ENCODE measurements around the gene NT5E.

NT5E gene

DNA sequence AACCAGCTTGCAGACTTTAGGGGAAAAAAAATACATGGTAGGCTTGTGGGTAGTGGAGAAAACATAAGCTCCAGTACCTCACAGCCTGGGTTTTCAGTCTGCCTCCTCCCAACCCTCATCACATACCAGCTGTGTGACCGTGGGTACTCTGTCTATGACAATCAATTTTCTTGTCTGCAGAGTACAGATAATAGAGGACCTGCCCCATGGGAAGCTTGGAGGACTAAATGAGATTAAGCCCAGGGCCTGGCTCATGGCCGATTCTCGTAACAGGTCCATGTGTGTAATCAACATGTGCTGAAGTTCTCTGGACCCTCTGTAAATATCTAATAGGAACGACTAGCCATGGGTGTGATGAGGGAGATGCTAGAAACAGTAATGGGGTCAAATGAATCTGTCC is 34.0 kb downstream of the NT5E start:
- no peak overlapping the region for H3K9ac ChIP-seq (ENCODE audit: low read length)
- no peak overlapping the region for H3K4me2 ChIP-seq (ENCODE audit: low read depth, low read length)
- no peaks in the 10 kb centered on the region for H3K36me3 ChIP-seq (replicated peaks; ENCODE audit: insufficient read depth, low read length)
- no peaks in the 10 kb centered on the region for H3K27me3 ChIP-seq (replicated peaks; ENCODE audit: insufficient read depth, low read length)
- no peaks in the 10 kb centered on the region for H3K79me2 ChIP-seq (ENCODE audit: low read length)
- no peaks in the 10 kb centered on the region for H3F3A ChIP-seq (ENCODE audit: insufficient read depth, low read length)
- H3K4me3 ChIP-seq (ENCODE audit: low read length), result no peak overlapping the region
- H3K9me3 ChIP-seq (replicated peaks; ENCODE audit: insufficient read depth, low read length), result no peaks in the 10 kb centered on the region
- no peaks in the 10 kb centered on the region for H3K4me1 ChIP-seq (ENCODE audit: low read length)
- no peak overlapping the region for H2AFZ ChIP-seq (ENCODE audit: low read length)
- no peak overlapping the region for H3K27ac ChIP-seq (ENCODE audit: low read length)
- no peak for TF ChIP-seq EZH2 (optimal IDR thresholded peaks at IDR 0.05; ENCODE audit: low read depth, low read length)
- TF ChIP-seq, protein P1, sequence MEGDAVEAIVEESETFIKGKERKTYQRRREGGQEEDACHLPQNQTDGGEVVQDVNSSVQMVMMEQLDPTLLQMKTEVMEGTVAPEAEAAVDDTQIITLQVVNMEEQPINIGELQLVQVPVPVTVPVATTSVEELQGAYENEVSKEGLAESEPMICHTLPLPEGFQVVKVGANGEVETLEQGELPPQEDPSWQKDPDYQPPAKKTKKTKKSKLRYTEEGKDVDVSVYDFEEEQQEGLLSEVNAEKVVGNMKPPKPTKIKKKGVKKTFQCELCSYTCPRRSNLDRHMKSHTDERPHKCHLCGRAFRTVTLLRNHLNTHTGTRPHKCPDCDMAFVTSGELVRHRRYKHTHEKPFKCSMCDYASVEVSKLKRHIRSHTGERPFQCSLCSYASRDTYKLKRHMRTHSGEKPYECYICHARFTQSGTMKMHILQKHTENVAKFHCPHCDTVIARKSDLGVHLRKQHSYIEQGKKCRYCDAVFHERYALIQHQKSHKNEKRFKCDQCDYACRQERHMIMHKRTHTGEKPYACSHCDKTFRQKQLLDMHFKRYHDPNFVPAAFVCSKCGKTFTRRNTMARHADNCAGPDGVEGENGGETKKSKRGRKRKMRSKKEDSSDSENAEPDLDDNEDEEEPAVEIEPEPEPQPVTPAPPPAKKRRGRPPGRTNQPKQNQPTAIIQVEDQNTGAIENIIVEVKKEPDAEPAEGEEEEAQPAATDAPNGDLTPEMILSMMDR (IDR thresholded peaks at IDR 0.05; ENCODE audit: low read length), result no peak
- H4K20me1 ChIP-seq (ENCODE audit: insufficient read depth, low read length), result no peaks in the 10 kb centered on the region
- H3K9me2 ChIP-seq (replicated peaks; ENCODE audit: insufficient read depth, low read length), result no peaks in the 10 kb centered on the region
- DNase-seq, result no peak

DNA sequence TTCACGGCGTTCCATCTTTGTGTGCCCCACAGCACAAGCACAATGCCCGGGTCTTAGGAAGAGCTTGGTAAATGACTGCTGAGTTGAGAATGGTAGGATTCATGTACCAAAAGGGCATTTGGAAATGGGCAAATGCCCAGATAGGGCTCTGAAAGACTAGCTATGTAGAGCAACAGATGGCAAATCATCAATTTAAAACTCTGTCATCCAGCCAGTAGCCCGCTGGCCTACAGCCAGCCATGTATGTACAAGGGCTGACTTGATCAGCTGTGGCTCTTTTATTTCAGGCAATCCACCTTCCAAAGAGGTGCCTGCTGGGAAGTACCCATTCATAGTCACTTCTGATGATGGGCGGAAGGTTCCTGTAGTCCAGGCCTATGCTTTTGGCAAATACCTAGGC is 35.1 kb downstream of the NT5E start:
- Histone ChIP-seq H3K27ac (ENCODE audit: low read length) (no peak overlapping the region), H3K36me3 (replicated peaks; ENCODE audit: insufficient read depth, low read length) (no peaks in the 10 kb centered on the region), H3K4me2 (ENCODE audit: low read depth, low read length) (no peak overlapping the region), H3F3A (ENCODE audit: insufficient read depth, low read length) (no peaks in the 10 kb centered on the region), H2AFZ (ENCODE audit: low read length) (no peak overlapping the region), H3K79me2 (ENCODE audit: low read length) (no peaks in the 10 kb centered on the region), H4K20me1 (ENCODE audit: insufficient read depth, low read length) (no peaks in the 10 kb centered on the region), H3K9me2 (replicated peaks; ENCODE audit: insufficient read depth, low read length) (no peaks in the 10 kb centered on the region), H3K9ac (ENCODE audit: low read length) (no peak overlapping the region), H3K27me3 (replicated peaks; ENCODE audit: insufficient read depth, low read length) (no peaks in the 10 kb centered on the region), H3K4me3 (ENCODE audit: low read length) (no peak overlapping the region), H3K9me3 (replicated peaks; ENCODE audit: insufficient read depth, low read length) (no peaks in the 10 kb centered on the region), H3K4me1 (ENCODE audit: low read length) (no peaks in the 10 kb centered on the region)
- DNase-seq, result no peak
- TF ChIP-seq EZH2 (optimal IDR thresholded peaks at IDR 0.05; ENCODE audit: low read depth, low read length), result no peak
- no peak for TF ChIP-seq EZH2phosphoT487 (IDR thresholded peaks at IDR 0.05; ENCODE audit: low read length)
- TF ChIP-seq, protein P1 (IDR thresholded peaks at IDR 0.05; ENCODE audit: low read length), result no peak

DNA sequence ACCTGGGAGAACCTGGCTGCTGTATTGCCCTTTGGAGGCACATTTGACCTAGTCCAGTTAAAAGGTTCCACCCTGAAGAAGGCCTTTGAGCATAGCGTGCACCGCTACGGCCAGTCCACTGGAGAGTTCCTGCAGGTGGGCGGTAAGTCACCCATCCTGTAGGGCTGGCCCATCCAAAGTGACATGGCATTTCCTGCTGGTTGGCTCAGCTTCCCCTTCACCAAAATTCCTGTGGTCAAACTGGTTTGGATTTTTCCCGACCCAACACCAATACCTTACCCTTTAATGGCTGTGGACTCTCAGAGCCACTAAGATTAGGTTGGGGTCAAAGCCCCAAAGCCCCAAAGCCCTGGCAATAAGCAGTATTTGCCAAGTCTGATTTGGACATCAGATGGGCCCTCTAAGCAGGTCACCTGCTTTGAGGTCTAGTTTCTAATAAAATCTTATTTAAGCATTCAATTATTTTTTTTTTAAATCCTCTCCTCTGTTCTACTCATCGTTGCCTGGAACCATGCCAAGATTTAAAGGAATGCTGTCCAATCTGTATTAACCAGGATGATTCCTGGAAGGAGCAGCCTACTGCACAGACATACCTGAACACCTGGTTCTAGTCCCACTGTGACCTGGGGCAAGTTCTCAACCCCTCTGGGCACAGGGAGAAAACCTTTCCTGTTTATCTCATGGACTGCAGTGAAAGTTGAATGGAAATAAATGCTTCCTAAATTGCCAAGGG is 40.8 kb downstream of the NT5E start:
- Histone ChIP-seq H3K4me3 (ENCODE audit: low read length) (no peak overlapping the region), H3K4me1 (ENCODE audit: low read length) (no peaks in the 10 kb centered on the region), H3K4me2 (ENCODE audit: low read depth, low read length) (no peak overlapping the region), H3K36me3 (replicated peaks; ENCODE audit: insufficient read depth, low read length) (no peaks in the 10 kb centered on the region), H3F3A (ENCODE audit: insufficient read depth, low read length) (no peaks in the 10 kb centered on the region), H3K9me2 (replicated peaks; ENCODE audit: insufficient read depth, low read length) (no peaks in the 10 kb centered on the region), H3K9ac (ENCODE audit: low read length) (no peak overlapping the region), H3K9me3 (replicated peaks; ENCODE audit: insufficient read depth, low read length) (no peaks in the 10 kb centered on the region), H3K79me2 (ENCODE audit: low read length) (no peaks in the 10 kb centered on the region), H4K20me1 (ENCODE audit: insufficient read depth, low read length) (no peaks in the 10 kb centered on the region), H3K27ac (ENCODE audit: low read length) (no peak overlapping the region), H2AFZ (ENCODE audit: low read length) (no peak overlapping the region), H3K27me3 (replicated peaks; ENCODE audit: insufficient read depth, low read length) (no peaks in the 10 kb centered on the region)
- TF ChIP-seq, protein P1 (IDR thresholded peaks at IDR 0.05; ENCODE audit: low read length), result no peak
- TF ChIP-seq EZH2 (optimal IDR thresholded peaks at IDR 0.05; ENCODE audit: low read depth, low read length) (no peak), EZH2phosphoT487 (IDR thresholded peaks at IDR 0.05; ENCODE audit: low read length) (no peak)
- DNase-seq, result no peak
